ENCODE measurements around the gene SLC35C1. TPM values are rescaled to one million over a fixed set of nuclear protein-coding genes. Genes with fewer than 3 reads are reported as not detected.
A peak's percentile ranks its signal among the peaks of the same experiment; 100 is the strongest.

SLC35C1 gene
- total and polyA plus RNA-seq, 9 of the 15 experiments (the other 6 are each of a cell fraction or from before 2014, with no cell fraction given): 0.65 to 13.1 (median 2.4) TPM

DNA sequence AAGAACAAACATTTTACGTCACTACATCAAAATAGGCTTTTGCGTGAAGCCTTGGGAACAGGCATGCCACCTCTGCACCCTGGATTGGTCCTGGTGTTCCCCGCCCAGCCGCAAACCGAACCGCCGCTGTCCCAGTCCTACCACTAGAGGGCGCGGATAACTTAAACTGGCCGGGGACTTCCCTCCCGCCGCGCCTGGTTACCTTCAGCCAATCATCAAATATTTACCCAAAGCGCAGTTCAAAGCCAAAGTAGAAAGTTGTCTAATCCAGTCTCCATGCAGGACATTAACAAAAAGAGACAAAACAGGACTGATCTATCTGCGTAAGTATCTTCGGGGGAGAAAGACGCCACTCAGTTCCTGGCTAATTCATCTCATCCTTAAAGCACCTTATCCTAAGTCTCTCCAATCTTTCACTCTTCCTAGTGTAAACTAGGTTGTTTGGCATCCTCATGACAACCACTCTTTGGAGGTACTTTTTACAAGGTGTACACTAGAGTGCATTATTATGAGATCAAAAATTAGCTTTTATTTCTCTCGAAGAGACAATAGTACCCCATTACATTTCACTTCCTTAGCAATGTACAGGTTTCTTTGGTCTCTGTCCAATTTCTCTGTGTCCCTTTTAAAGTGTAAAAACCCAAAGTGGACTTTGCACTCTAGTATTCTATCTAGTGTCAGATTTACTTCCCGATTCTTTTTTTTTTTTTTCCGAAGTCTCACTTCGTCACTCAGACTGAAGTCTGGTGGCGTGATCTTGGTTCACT lies 38.4 kb downstream of the SLC35C1 start (continued):
- TF ChIP-seq, protein P1, sequence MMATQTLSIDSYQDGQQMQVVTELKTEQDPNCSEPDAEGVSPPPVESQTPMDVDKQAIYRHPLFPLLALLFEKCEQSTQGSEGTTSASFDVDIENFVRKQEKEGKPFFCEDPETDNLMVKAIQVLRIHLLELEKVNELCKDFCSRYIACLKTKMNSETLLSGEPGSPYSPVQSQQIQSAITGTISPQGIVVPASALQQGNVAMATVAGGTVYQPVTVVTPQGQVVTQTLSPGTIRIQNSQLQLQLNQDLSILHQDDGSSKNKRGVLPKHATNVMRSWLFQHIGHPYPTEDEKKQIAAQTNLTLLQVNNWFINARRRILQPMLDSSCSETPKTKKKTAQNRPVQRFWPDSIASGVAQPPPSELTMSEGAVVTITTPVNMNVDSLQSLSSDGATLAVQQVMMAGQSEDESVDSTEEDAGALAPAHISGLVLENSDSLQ (IDR thresholded peaks at IDR 0.05): peak; percentile 24; the same call in 1 of the 2 replicates
- TF ChIP-seq BRF1 (IDR thresholded peaks at IDR 0.05; ENCODE audit: borderline replicate concordance, extremely low read depth, insufficient read length) (no peak), ARID1B (IDR thresholded peaks at IDR 0.05) (peak; percentile 16; the same call in 1 of the 2 replicates), POLR2H (tag; IDR thresholded peaks at IDR 0.05; ENCODE audit: low read depth) (no peak), ZNF76 (CRISPR knock-in tag; IDR thresholded peaks at IDR 0.05; ENCODE audit: borderline replicate concordance) (no peak), MYC (IDR thresholded peaks at IDR 0.05; ENCODE audit: low read depth, low read length) (0 out of 2 replicates have a peak, but pooled peaks have one; percentile 35), MYC (CRISPR knock-in tag; IDR thresholded peaks at IDR 0.05; ENCODE audit: borderline replicate concordance, low read depth) (no peak), CBFA2T2 (conservative IDR thresholded peaks at IDR 0.05) (no peak), EHMT2 (IDR thresholded peaks at IDR 0.05) (peak; percentile 45; the same call in 1 of the 2 replicates), HIVEP1 (CRISPR knock-in tag; IDR thresholded peaks at IDR 0.05) (no peak), HCFC1 (IDR thresholded peaks at IDR 0.05; ENCODE audit: low read depth, low read length) (peak; percentile 46; the same call in 1 of the 2 replicates), ZNF764 (CRISPR knock-in tag; IDR thresholded peaks at IDR 0.05; ENCODE audit: low read depth) (no peak), HMG20A (CRISPR knock-in tag; conservative IDR thresholded peaks at IDR 0.05) (no peak), KDM2B (CRISPR knock-in tag; IDR thresholded peaks at IDR 0.05) (no peak), U2AF1 (optimal IDR thresholded peaks at IDR 0.05; ENCODE audit: low read depth, low read length) (no peak), ZNF583 (CRISPR knock-in tag; IDR thresholded peaks at IDR 0.05) (no peak)
- TF ChIP-seq, protein P2, sequence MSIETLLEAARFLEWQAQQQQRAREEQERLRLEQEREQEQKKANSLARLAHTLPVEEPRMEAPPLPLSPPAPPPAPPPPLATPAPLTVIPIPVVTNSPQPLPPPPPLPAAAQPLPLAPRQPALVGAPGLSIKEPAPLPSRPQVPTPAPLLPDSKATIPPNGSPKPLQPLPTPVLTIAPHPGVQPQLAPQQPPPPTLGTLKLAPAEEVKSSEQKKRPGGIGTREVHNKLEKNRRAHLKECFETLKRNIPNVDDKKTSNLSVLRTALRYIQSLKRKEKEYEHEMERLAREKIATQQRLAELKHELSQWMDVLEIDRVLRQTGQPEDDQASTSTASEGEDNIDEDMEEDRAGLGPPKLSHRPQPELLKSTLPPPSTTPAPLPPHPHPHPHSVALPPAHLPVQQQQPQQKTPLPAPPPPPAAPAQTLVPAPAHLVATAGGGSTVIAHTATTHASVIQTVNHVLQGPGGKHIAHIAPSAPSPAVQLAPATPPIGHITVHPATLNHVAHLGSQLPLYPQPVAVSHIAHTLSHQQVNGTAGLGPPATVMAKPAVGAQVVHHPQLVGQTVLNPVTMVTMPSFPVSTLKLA (conservative IDR thresholded peaks at IDR 0.05): peak in 1 of 2 experiments; percentile 23; a peak in 1 of 4 replicates
- TF ChIP-seq, protein P3, sequence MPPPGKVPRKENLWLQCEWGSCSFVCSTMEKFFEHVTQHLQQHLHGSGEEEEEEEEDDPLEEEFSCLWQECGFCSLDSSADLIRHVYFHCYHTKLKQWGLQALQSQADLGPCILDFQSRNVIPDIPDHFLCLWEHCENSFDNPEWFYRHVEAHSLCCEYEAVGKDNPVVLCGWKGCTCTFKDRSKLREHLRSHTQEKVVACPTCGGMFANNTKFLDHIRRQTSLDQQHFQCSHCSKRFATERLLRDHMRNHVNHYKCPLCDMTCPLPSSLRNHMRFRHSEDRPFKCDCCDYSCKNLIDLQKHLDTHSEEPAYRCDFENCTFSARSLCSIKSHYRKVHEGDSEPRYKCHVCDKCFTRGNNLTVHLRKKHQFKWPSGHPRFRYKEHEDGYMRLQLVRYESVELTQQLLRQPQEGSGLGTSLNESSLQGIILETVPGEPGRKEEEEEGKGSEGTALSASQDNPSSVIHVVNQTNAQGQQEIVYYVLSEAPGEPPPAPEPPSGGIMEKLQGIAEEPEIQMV (tag; conservative IDR thresholded peaks at IDR 0.05; ENCODE audit: low read depth): no peak
- TF ChIP-seq, protein P4, sequence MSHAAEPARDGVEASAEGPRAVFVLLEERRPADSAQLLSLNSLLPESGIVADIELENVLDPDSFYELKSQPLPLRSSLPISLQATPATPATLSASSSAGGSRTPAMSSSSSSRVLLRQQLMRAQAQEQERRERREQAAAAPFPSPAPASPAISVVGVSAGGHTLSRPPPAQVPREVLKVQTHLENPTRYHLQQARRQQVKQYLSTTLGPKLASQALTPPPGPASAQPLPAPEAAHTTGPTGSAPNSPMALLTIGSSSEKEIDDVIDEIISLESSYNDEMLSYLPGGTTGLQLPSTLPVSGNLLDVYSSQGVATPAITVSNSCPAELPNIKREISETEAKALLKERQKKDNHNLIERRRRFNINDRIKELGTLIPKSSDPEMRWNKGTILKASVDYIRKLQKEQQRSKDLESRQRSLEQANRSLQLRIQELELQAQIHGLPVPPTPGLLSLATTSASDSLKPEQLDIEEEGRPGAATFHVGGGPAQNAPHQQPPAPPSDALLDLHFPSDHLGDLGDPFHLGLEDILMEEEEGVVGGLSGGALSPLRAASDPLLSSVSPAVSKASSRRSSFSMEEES (CRISPR knock-in tag; IDR thresholded peaks at IDR 0.05): no peak
- TF ChIP-seq, protein P5, sequence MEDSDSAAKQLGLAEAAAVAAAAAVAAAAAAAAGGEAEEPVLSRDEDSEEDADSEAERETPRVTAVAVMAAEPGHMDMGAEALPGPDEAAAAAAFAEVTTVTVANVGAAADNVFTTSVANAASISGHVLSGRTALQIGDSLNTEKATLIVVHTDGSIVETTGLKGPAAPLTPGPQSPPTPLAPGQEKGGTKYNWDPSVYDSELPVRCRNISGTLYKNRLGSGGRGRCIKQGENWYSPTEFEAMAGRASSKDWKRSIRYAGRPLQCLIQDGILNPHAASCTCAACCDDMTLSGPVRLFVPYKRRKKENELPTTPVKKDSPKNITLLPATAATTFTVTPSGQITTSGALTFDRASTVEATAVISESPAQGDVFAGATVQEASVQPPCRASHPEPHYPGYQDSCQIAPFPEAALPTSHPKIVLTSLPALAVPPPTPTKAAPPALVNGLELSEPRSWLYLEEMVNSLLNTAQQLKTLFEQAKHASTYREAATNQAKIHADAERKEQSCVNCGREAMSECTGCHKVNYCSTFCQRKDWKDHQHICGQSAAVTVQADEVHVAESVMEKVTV (CRISPR knock-in tag; IDR thresholded peaks at IDR 0.05): 0 out of 2 replicates have a peak, but pooled peaks have one; percentile 13

Data from K562 (cell line).